ENCODE data around the gene RSRC1.

DNA sequence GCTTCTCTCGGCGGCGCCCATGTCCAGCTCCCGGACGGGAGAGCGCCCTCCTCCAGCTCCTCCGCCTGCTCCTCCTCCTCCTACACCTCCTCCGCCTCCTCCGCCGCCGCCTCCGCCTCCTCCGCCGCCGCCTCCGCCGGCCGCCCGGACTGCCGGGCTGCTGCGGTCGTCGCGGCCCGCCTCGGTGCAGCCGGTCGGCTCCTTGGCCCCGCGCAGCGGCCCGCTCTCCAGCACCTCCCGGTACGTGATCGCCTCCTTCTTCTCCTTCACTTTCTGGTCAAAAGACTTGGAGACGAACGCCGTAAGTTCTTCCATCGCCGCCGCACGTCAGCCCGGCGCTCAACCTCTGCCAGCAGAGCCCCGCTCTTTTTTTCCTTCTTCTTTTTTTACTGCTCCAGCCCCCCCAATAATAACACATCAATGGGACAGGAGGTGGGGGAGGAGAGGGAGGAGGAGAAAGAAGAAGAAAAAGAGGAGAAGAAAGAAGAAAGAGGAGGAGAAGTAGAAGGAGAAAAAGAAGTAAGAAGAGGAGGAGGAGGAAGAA is 4.1 kb upstream of the RSRC1 start:
- TF ChIP-seq ZNF565 (CRISPR knock-in tag; conservative IDR thresholded peaks at IDR 0.05; ENCODE audit: low read depth) (no peak), TCF4 (CRISPR knock-in tag; IDR thresholded peaks at IDR 0.05; ENCODE audit: borderline replicate concordance) (no peak), CSDC2 (CRISPR knock-in tag; IDR thresholded peaks at IDR 0.05) (no peak), ZFP30 (CRISPR knock-in tag; IDR thresholded peaks at IDR 0.05) (no peak), ARNTL (CRISPR knock-in tag; IDR thresholded peaks at IDR 0.05; ENCODE audit: borderline replicate concordance, low read depth) (no peak), SNAI2 (CRISPR knock-in tag; IDR thresholded peaks at IDR 0.05) (no peak)
- TF ChIP-seq, protein P1, sequence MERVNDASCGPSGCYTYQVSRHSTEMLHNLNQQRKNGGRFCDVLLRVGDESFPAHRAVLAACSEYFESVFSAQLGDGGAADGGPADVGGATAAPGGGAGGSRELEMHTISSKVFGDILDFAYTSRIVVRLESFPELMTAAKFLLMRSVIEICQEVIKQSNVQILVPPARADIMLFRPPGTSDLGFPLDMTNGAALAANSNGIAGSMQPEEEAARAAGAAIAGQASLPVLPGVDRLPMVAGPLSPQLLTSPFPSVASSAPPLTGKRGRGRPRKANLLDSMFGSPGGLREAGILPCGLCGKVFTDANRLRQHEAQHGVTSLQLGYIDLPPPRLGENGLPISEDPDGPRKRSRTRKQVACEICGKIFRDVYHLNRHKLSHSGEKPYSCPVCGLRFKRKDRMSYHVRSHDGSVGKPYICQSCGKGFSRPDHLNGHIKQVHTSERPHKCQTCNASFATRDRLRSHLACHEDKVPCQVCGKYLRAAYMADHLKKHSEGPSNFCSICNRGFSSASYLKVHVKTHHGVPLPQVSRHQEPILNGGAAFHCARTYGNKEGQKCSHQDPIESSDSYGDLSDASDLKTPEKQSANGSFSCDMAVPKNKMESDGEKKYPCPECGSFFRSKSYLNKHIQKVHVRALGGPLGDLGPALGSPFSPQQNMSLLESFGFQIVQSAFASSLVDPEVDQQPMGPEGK (CRISPR knock-in tag; IDR thresholded peaks at IDR 0.05; ENCODE audit: borderline replicate concordance), result peak; percentile 55; the same call in 1 of the 2 replicates
- TF ChIP-seq, protein P2, sequence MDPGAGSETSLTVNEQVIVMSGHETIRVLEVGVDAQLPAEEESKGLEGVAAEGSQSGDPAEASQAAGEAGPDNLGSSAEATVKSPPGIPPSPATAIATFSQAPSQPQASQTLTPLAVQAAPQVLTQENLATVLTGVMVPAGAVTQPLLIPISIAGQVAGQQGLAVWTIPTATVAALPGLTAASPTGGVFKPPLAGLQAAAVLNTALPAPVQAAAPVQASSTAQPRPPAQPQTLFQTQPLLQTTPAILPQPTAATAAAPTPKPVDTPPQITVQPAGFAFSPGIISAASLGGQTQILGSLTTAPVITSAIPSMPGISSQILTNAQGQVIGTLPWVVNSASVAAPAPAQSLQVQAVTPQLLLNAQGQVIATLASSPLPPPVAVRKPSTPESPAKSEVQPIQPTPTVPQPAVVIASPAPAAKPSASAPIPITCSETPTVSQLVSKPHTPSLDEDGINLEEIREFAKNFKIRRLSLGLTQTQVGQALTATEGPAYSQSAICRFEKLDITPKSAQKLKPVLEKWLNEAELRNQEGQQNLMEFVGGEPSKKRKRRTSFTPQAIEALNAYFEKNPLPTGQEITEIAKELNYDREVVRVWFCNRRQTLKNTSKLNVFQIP (CRISPR knock-in tag; IDR thresholded peaks at IDR 0.05; ENCODE audit: borderline replicate concordance, low read depth), result no peak
- TF ChIP-seq, protein P3, sequence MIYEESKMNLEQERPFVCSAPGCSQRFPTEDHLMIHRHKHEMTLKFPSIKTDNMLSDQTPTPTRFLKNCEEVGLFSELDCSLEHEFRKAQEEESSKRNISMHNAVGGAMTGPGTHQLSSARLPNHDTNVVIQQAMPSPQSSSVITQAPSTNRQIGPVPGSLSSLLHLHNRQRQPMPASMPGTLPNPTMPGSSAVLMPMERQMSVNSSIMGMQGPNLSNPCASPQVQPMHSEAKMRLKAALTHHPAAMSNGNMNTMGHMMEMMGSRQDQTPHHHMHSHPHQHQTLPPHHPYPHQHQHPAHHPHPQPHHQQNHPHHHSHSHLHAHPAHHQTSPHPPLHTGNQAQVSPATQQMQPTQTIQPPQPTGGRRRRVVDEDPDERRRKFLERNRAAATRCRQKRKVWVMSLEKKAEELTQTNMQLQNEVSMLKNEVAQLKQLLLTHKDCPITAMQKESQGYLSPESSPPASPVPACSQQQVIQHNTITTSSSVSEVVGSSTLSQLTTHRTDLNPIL (CRISPR knock-in tag; IDR thresholded peaks at IDR 0.05; ENCODE audit: low read depth), result no peak
- TF ChIP-seq, protein P4, sequence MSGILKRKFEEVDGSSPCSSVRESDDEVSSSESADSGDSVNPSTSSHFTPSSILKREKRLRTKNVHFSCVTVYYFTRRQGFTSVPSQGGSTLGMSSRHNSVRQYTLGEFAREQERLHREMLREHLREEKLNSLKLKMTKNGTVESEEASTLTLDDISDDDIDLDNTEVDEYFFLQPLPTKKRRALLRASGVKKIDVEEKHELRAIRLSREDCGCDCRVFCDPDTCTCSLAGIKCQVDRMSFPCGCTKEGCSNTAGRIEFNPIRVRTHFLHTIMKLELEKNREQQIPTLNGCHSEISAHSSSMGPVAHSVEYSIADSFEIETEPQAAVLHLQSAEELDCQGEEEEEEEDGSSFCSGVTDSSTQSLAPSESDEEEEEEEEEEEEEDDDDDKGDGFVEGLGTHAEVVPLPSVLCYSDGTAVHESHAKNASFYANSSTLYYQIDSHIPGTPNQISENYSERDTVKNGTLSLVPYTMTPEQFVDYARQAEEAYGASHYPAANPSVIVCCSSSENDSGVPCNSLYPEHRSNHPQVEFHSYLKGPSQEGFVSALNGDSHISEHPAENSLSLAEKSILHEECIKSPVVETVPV (CRISPR knock-in tag; IDR thresholded peaks at IDR 0.05), result no peak

Measured in SK-N-SH treated with all-trans-retinoic acid at 6 μM for 48 hours (cell line).